Endothelial cell of umbilical vein (primary cell): ENCODE data around the gene SSUH2.
"Not testable (repeated sequence)": the region's sequence is repeated elsewhere in the genome, so short reads cannot be mapped to it uniquely, and the experiment has no call there.

Source experiments
- EZH2 ChIP-seq: IDR thresholded peaks from 2 replicates; pipeline ENCODE4 v1.6.1; 2012; ENCODE audit warnings: borderline replicate concordance, low read depth, mild to moderate bottlenecking, moderate library complexity, low read length, inconsistent platforms; ENCODE audit not compliant: severe bottlenecking
- JUN ChIP-seq: IDR thresholded peaks from 2 replicates; pipeline ENCODE4 v1.6.1; 2011; ENCODE audit warnings: borderline replicate concordance, low read depth; ENCODE audit not compliant: insufficient read length, insufficient read depth
- MYC ChIP-seq: IDR thresholded peaks from one replicate; pipeline ENCODE4 v1.6.1; 2011; ENCODE audit warnings: mild to moderate bottlenecking, low read depth, low read length
- POLR2A ChIP-seq: IDR thresholded peaks from 2 replicates; pipeline ENCODE4 v1.6.1; 2012; ENCODE audit warnings: low read depth, mild to moderate bottlenecking, control low read depth, low read length
- POLR2AphosphoS5 ChIP-seq: IDR thresholded peaks from 2 replicates; pipeline ENCODE4 v1.6.1; 2012; ENCODE audit warnings: low read depth, mild to moderate bottlenecking, control low read depth, low read length, moderate library complexity; ENCODE audit not compliant: insufficient read depth
- TF ChIP-seq, protein P1 (sequence below), 2 donors: IDR thresholded peaks; 1 replicate in 1 of 2; 2 replicates in 1 of 2; pipeline ENCODE4 v1.5.1; 2011; ENCODE audit warnings: low read length in 2 of 2, mild to moderate bottlenecking in 2 of 2, moderate library complexity in 2 of 2, control low read depth in 1 of 2, inconsistent platforms in 1 of 2, low read depth in 1 of 2; ENCODE audit not compliant: insufficient read depth in 1 of 2; ENCODE audit errors: extremely low read depth in 1 of 2
- TF ChIP-seq, protein P2 (sequence below): IDR thresholded peaks from 2 replicates; pipeline ENCODE4 v1.6.1; 2011; ENCODE audit not compliant: insufficient read depth, insufficient read length

DNA sequence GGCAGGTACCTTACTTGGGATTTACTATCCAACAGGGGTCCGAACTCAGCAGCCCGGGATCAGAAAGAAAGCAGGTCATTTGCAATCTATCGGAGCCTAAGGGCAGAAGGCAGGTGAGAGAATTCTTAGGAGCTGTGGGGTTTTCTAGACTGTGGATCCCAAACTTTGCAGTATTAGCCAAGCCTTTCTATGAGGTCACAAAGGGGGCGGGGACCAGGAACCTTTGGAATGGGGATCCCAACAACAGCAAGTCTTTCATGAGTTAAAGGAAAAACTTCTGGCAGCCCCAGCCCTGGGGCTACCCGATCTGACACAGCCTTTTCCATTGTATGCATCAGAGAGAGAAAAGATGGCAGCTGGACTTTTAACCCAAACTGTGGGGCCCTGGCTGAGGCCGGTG, 32.7 kb upstream of the SSUH2 start:
- TF ChIP-seq EZH2, JUN, MYC, POLR2AphosphoS5, POLR2A: not testable (repeated sequence)
- TF ChIP-seq, protein P1, sequence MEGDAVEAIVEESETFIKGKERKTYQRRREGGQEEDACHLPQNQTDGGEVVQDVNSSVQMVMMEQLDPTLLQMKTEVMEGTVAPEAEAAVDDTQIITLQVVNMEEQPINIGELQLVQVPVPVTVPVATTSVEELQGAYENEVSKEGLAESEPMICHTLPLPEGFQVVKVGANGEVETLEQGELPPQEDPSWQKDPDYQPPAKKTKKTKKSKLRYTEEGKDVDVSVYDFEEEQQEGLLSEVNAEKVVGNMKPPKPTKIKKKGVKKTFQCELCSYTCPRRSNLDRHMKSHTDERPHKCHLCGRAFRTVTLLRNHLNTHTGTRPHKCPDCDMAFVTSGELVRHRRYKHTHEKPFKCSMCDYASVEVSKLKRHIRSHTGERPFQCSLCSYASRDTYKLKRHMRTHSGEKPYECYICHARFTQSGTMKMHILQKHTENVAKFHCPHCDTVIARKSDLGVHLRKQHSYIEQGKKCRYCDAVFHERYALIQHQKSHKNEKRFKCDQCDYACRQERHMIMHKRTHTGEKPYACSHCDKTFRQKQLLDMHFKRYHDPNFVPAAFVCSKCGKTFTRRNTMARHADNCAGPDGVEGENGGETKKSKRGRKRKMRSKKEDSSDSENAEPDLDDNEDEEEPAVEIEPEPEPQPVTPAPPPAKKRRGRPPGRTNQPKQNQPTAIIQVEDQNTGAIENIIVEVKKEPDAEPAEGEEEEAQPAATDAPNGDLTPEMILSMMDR (IDR thresholded peaks at IDR 0.05; ENCODE audit: extremely low read depth in 1 of 2, insufficient read depth in 1 of 2, low read depth in 1 of 2, low read length in 2 of 2): not testable (repeated sequence)
- TF ChIP-seq, protein P2, sequence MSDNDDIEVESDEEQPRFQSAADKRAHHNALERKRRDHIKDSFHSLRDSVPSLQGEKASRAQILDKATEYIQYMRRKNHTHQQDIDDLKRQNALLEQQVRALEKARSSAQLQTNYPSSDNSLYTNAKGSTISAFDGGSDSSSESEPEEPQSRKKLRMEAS: not testable (repeated sequence)
